HS-27A (cell line): ENCODE measurements around the gene FAM234A.
"Not testable (repeated sequence)": the region's sequence is repeated elsewhere in the genome, so short reads cannot be mapped to it uniquely, and the experiment has no call there.

ENCODE experiments used
- DNase-seq: peaks from one replicate; pipeline ENCODE4 v3.0.0-alpha.2; 2012; ENCODE audit warnings: low read depth, missing footprints

Gene FAM234A

GRCh38 chr16:230351-230750 lies 4.3 kb upstream of the FAM234A start:
- DNase-seq = not testable (repeated sequence)

- DNase-seq = no peak
Measured at GRCh38 chr16:230949-231348, 3.7 kb upstream of the FAM234A start.

GRCh38 chr16:239948-240277 lies 5.3 kb downstream of the FAM234A start:
- DNase-seq = no peak

DNA sequence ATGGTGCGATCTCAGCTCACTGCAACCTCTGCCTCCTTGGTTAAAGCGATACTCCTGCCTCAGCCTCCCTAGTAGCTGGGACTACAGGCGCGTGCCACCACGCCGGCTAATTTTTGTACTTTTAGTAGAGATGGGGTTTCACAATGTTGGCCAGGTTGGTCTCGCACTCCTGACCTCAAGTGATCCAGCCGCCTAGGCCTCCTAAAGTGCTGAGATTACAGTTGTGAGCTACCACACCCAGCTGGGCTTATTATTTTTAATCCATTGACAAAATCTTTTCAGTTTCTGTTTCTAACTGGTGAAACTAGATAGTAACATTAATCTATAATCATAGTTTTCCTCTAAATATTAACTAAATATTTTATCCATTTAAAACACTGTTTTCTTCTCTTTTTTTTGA lies 5.9 kb downstream of the FAM234A start:
- DNase-seq = no peak

DNA sequence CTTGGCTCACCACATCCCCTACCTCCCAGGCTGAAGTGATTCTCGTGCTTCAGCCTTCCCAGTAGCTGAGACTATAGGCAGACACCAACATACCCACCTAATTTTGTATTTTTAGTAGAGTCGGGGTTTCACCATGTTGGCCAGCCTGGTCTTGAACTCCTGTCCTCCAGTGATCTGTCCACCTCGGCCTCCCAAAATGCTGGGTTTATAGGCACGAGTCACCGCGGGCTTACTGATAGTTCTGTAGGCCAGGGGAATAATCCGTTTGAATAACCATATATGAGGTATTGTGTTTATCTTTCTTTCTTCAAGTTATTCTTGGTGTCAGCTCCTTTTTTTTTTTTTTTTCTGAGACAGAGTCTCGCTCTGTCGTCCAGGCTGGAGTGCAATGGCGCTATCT lies 7.7 kb downstream of the FAM234A start:
- DNase-seq = no peak

DNA sequence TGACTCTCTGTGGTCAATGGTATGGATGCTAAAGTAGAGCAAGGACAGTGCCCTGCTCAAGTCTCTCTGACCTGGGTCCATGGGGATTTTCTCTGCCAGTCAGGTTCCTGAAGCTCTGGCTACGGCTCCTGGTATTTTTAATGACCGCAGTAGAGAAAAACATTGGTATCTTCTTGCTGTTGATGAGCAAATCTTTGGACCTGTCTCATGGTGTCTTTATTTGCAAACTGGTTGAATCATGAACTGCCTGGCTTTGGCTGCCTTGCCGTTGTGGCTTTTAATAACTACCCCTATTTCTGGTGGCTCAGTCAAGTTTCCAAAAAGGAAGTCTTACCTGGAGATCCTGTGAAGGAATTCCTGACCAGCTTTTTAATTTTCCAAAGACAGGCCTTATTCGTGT lies 8.7 kb downstream of the FAM234A start:
- DNase-seq = no peak

DNA sequence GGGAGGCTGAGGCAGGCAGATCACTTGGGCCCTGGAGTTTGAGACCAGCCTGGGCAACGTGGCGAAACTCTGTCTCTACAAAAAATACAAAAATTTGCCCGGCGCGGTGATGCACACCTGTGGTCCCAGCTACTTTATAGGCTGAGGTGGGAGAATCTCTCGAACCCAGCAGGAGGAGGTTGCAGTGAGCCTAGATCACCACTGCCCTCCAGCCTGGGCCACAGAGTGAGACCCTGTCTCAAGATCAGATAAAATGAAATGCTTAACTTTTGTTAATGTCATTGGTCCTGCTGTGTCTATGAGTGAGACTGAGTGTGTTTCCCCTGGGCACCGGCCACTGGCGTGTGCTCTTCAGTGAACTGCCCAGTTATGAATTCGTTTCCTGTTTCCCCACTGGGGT lies 10.5 kb downstream of the FAM234A start:
- no peak for DNase-seq

GRCh38 chr16:247027-247426 lies 12.4 kb downstream of the FAM234A start:
- no peak for DNase-seq

- DNase-seq = no peak
Measured at GRCh38 chr16:249431-249830, 14.8 kb downstream of the FAM234A start.

DNA sequence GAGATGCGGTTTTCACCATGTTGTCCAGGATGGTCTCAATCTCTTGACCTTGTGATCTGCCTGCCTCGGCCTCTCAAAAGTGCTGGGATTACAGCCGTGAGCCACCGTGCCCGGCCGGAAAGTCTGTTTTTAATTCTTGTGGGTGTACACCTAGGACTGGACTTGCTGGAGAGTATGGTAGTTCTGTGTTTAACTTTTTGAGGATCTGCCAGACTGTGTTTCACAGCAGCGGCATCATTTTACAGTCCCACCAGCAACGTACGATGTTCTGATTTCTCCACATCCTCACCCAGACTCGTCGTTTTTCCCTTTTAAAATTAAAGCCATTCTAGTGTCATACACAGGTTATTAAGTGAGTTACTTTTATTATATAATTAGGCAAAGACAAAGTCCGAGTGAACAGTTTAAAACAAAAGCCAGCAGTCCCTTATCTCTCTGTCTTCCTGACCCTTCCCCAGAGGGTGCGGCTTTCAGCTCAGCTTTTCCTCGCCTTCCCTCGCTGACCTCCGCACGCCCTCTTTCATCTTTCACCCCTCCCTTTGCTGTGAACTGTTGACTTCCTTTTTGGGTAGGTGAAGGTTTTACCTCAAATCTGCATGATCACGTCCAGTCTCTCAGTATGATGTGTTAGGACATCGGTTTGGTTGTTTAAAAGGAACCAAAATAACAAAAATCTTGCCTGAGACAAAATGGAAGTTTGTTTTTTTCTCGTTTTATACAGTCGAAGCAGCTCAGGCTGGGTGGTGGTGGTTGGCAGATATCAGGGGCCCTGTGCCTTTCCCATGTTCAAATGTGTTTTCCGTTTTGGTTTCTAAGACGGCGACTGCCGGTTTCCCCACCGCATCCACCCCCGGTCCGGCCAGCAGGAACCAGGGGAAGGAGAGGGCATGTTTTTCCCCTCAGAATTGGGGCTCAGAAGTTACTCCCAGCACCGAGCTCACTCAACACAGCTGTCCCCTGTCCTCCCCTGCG lies 18.0 kb downstream of the FAM234A start:
- no peak for DNase-seq

- DNase-seq = no peak
Measured at GRCh38 chr16:253833-254232, 19.2 kb downstream of the FAM234A start.

- DNase-seq = no peak
Measured at GRCh38 chr16:254461-254860, 19.8 kb downstream of the FAM234A start.

DNA sequence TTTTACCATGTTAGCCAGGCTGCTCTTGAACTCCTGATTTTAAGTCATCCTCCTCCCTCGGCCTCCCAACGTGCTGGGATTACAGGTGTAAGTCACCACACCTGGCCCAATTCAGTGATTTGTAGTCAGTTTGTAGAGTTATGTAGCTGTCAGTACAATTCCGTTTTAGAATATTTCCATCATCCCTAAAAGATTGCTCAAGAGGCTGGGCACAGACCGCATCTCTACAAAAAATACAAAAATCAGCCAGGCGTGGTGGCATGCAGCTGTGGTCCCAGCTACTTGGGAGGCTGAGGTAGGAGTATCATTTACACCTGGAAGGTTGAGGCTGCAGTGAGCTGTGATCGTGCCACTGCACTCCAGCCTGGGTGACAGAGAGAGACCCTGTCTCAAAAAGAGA lies 20.6 kb downstream of the FAM234A start:
- DNase-seq = no peak

GRCh38 chr16:258091-258490 lies 23.5 kb downstream of the FAM234A start:
- not testable (repeated sequence) for DNase-seq

DNA sequence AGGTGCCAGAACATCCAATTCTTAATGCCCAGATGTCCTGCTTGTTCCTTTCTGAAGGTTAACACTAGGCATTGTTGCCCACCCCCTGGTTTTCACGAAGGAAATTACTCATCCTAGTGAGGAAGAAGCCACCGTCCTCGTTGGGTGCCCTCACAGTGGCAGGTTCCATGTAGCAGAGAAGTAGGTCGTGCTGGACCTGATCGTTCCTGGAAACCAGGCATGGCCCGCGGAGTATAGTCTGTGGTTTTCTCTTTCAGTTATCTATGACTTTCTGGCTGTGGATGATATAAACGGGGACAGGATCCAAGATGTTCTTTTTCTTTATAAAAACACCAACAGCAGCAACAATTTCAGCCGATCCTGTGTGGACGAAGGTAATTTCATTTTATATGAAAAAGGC lies 24.6 kb downstream of the FAM234A start:
- DNase-seq = no peak

DNA sequence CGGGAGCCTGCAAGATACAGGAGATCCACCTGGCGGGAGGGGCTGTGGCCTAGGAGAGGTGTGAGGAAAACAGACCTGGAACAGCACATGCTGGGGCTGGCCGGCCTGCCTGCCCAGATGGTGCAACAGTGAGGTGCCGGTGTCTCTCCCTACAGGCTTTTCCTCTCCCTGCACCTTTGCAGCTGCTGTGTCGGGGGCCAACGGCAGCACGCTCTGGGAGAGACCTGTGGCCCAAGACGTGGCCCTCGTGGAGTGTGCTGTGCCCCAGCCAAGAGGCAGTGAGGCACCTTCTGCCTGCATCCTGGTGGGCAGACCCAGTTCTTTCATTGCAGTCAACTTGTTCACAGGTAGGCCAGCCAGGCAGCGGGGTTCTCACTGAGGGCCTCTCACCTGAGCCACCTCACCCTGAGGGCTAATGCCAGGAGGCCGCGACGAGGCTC lies 25.2 kb downstream of the FAM234A start:
- DNase-seq = no peak

GRCh38 chr16:260326-260725 lies 25.7 kb downstream of the FAM234A start:
- DNase-seq = no peak

DNA sequence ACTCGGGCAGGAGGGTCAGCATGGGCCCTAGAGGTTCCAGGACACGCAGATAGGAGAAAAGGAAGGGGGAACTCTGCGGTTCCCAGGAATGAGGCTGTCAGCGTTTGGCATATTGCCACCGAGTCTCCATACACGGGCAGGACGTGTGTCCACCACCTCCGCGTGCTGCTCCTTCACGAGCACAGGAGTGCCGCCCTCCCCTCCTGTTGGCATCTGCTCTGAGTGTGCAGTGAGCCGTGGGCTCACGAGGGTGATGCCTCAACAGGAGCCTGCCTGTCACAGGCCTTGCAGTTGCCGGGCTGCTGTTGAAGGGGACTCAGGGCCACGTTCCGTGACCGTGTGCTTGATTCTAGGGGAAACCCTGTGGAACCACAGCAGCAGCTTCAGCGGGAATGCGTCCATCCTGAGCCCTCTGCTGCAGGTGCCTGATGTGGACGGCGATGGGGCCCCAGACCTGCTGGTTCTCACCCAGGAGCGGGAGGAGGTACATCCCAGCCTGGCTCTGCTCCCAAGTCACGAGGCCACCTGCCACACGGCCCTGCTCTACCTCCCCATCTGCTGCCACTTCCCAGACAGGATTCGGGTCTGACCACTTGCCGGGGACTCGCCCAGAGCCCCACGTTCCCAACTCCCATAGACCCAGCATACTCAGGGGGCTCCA lies 26.5 kb downstream of the FAM234A start:
- no peak for DNase-seq

DNA sequence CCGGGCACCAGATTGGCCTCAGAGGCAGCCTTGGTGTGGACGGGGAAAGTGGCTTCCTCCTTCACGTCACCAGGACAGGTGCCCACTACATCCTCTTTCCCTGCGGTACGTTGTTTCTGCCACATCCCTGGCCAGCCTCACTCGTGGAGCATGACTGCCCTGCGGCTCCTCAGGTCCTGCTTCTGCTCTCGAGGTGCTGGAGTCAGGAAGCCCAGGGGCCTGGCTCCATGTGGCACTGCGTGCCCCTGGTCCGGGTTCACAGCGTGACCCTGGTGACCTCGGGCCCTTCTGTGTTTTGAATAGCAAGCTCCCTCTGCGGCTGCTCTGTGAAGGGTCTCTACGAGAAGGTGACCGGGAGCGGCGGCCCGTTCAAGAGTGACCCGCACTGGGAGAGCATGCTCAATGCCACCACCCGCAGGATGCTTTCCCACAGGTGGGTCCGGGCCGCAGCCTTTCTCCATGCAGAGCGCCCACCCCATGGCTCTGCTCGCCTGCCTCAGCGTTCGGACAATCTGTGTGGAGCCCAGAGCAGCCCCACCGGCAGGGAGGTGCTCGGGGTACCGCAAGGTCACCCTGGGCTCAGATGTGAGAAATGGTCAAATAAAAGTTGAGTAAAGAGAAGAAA lies 27.6 kb downstream of the FAM234A start:
- DNase-seq = no peak

DNA sequence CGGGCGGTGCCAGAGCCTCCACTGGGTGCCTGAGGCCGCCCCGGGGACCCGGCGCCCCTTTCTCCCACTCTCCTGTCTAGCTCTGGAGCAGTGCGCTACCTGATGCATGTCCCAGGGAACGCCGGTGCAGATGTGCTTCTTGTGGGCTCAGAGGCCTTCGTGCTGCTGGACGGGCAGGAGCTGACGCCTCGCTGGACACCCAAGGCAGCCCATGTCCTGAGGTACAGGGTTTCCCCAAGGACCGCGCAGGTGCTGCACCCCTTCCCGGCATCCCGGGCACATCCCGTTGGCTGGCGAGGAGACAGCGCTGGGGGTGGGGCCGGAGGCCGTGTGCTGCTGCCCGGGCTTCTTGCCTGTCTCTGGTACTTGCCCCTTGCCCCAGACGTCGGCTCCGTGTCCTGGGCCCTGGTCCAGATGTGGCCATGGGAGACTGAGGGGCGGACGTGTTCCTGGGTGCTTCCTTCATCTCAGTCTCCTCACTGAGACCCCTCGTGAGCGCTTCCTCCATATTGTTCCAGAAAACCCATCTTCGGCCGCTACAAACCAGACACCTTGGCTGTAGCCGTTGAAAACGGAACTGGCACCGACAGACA lies 28.7 kb downstream of the FAM234A start:
- no peak for DNase-seq

- DNase-seq = no peak
Measured at GRCh38 chr16:263944-264343, 29.3 kb downstream of the FAM234A start.

- DNase-seq = no peak
Measured at GRCh38 chr16:264440-264951, 29.9 kb downstream of the FAM234A start.
